Measurements from ENCODE around the gene EXOC3L1. TPM values are rescaled to one million over a fixed set of nuclear protein-coding genes. Genes with fewer than 3 reads are reported as not detected.

The EXOC3L1 gene
- total RNA-seq, 2 donors from 2014 or later: 0.97 to 1.8 TPM

- H3K27me3 ChIP-seq (ENCODE audit: control insufficient read depth, insufficient read depth, low read length, poor library complexity, severe bottlenecking): peaks cover 83% of the 10 kb centered on the region
- Mint-ChIP-seq H3K4me1 (peaks cover 21% of the 10 kb centered on the region), H3K4me3 (peak within 1 kb of the TSS; percentile 63), H3K9me3 (no peaks in the 10 kb centered on the region), H3K27me3 (ENCODE audit: insufficient read depth) (peaks cover 90% of the 10 kb centered on the region), H3K27ac (peak within 1 kb of the TSS; percentile 86), H3K36me3 (ENCODE audit: low read depth) (peaks cover 2% of the 10 kb centered on the region)
- no peaks in the 10 kb centered on the region for H3K9me3 ChIP-seq (ENCODE audit: control insufficient read depth, low read length)
- H3K36me3 ChIP-seq (ENCODE audit: control insufficient read depth, insufficient read depth, low read length): no peaks in the 10 kb centered on the region
- H3K9ac ChIP-seq (ENCODE audit: extremely low read depth, low read length, poor library complexity, severe bottlenecking): peak within 1 kb of the TSS; percentile 34
- H3K4me1 ChIP-seq (ENCODE audit: control insufficient read depth, insufficient read depth, low read length): no peaks in the 10 kb centered on the region
- WGBS, 2 experiments (ENCODE audit: insufficient coverage in 1 of 2, insufficient read length in 1 of 2): 0% methylated on average over 11 to 44 of the region's 50 CpGs
- DNase-seq: peak; percentile 95
- no peak for TF ChIP-seq CTCF (conservative IDR thresholded peaks at IDR 0.05)
- H3K4me3 ChIP-seq (ENCODE audit: low read length): peak within 1 kb of the TSS; percentile 76
- H3K27ac ChIP-seq (ENCODE audit: low read depth, low read length): no peak within 1 kb of the TSS
Observed at GRCh38 chr16:67170168-67170948, 19.6 kb downstream of the EXOC3L1 start, which contains the start of gene NOL3. Gene NOL3 (plus strand): TSS chr16:67170538.

- H3K36me3 ChIP-seq (ENCODE audit: control insufficient read depth, insufficient read depth, low read length): no peaks in the 10 kb centered on the region
- peaks cover 21% of the 10 kb centered on the region for H3K4me1 Mint-ChIP-seq
- H3K4me3 Mint-ChIP-seq: peak overlapping the region; percentile 63
- peak; percentile 95 for TF ChIP-seq CTCF (conservative IDR thresholded peaks at IDR 0.05)
- no peaks in the 10 kb centered on the region for H3K4me1 ChIP-seq (ENCODE audit: control insufficient read depth, insufficient read depth, low read length)
- H3K9me3 Mint-ChIP-seq: no peaks in the 10 kb centered on the region
- WGBS, 2 experiments (ENCODE audit: insufficient coverage in 1 of 2, insufficient read length in 1 of 2): 8% methylated on average over 16 to 22 of the region's 24 CpGs
- H3K4me3 ChIP-seq (ENCODE audit: low read length): peak overlapping the region; percentile 76
- H3K36me3 Mint-ChIP-seq (ENCODE audit: low read depth): no peaks in the 10 kb centered on the region
- H3K27ac Mint-ChIP-seq: peak overlapping the region; percentile 86
- no peaks in the 10 kb centered on the region for H3K9me3 ChIP-seq (ENCODE audit: control insufficient read depth, low read length)
- H3K9ac ChIP-seq (ENCODE audit: extremely low read depth, low read length, poor library complexity, severe bottlenecking): peak overlapping the region; percentile 34
- H3K27me3 ChIP-seq (ENCODE audit: control insufficient read depth, insufficient read depth, low read length, poor library complexity, severe bottlenecking): peaks cover 83% of the 10 kb centered on the region
- H3K27ac ChIP-seq (ENCODE audit: low read depth, low read length): no peak overlapping the region
- peaks cover 90% of the 10 kb centered on the region for H3K27me3 Mint-ChIP-seq (ENCODE audit: insufficient read depth)
- peak; percentile 96 for DNase-seq
Observed at GRCh38 chr16:67169642-67170167, 20.2 kb downstream of the EXOC3L1 start.

- no peak overlapping the region for H3K9ac ChIP-seq (ENCODE audit: extremely low read depth, low read length, poor library complexity, severe bottlenecking)
Observed at GRCh38 chr16:67169011-67169451, 20.9 kb downstream of the EXOC3L1 start.

More at GRCh38 chr16:67169011-67169451, 20.9 kb downstream of the EXOC3L1 start:
- Histone ChIP-seq H3K27me3 (ENCODE audit: control insufficient read depth, insufficient read depth, low read length, poor library complexity, severe bottlenecking) (peaks cover 83% of the 10 kb centered on the region), H3K36me3 (ENCODE audit: control insufficient read depth, insufficient read depth, low read length) (no peaks in the 10 kb centered on the region), H3K4me3 (ENCODE audit: low read length) (peak overlapping the region; percentile 76), H3K4me1 (ENCODE audit: control insufficient read depth, insufficient read depth, low read length) (no peaks in the 10 kb centered on the region), H3K27ac (ENCODE audit: low read depth, low read length) (no peak overlapping the region), H3K9me3 (ENCODE audit: control insufficient read depth, low read length) (no peaks in the 10 kb centered on the region)
- Mint-ChIP-seq H3K27me3 (ENCODE audit: insufficient read depth) (peaks cover 90% of the 10 kb centered on the region), H3K27ac (no peak overlapping the region), H3K36me3 (ENCODE audit: low read depth) (no peaks in the 10 kb centered on the region), H3K4me1 (peaks cover 21% of the 10 kb centered on the region), H3K4me3 (peak overlapping the region; percentile 63), H3K9me3 (no peaks in the 10 kb centered on the region)
- no peak for TF ChIP-seq CTCF (conservative IDR thresholded peaks at IDR 0.05)
- 33 to 45% methylated on average over 9 of the region's 9 CpGs for WGBS, 2 experiments (ENCODE audit: insufficient coverage in 1 of 2, insufficient read length in 1 of 2)
- peak; percentile 88 for DNase-seq
